Neural progenitor cell (in vitro differentiated cells): ENCODE data around the gene CALY. TPM values are rescaled to one million over a fixed set of nuclear protein-coding genes. Genes with fewer than 3 reads are reported as not detected.
"Not testable (repeated sequence)": the region's sequence is repeated elsewhere in the genome, so short reads cannot be mapped to it uniquely, and the experiment has no call there.

Source experiments
- DNase-seq: peaks from one replicate; pipeline ENCODE4 v3.0.0-alpha.2; 2016; ENCODE audit warnings: low spot score
- H2AFZ ChIP-seq: fragments of 200-600 bp; sonication (generic); replicated peaks from 2 replicates; pipeline ENCODE4 v1.6.1; 2016; ENCODE audit warnings: antibody characterized with exemption
- H3F3A ChIP-seq: fragments of 200-600 bp; sonication (generic); 2 replicates; pipeline ENCODE4 v1.6.1; 2016; ENCODE audit warnings: antibody characterized with exemption, low read depth
- H3K27ac ChIP-seq: fragments of 200-600 bp; sonication (generic); 2 replicates; pipeline ENCODE4 v1.5.1; 2016; ENCODE audit warnings: mild to moderate bottlenecking
- H3K27me3 ChIP-seq: fragments of 200-600 bp; sonication (generic); 2 replicates; pipeline ENCODE4 v1.6.1; 2016; ENCODE audit warnings: mild to moderate bottlenecking, moderate library complexity
- H3K36me3 ChIP-seq: fragments of 200-600 bp; sonication (generic); 2 replicates; pipeline ENCODE4 v1.5.1; 2016
- H3K4me1 ChIP-seq: fragments of 200-600 bp; sonication (generic); 2 replicates; pipeline ENCODE4 v1.6.1; 2016; ENCODE audit warnings: mixed run types
- H3K4me2 ChIP-seq: fragments of 200-600 bp; sonication (generic); 2 replicates; pipeline ENCODE4 v1.6.1; 2016
- H3K4me3 ChIP-seq: fragments of 200-600 bp; sonication (generic); 2 replicates; pipeline ENCODE4 v1.5.1; 2016
- H3K79me2 ChIP-seq: fragments of 200-600 bp; sonication (generic); 2 replicates; pipeline ENCODE4 v1.6.1; 2016; ENCODE audit warnings: low read depth
- H3K9ac ChIP-seq: fragments of 200-600 bp; sonication (generic); 2 replicates; pipeline ENCODE4 v1.6.1; 2016
- H3K9me3 ChIP-seq: fragments of 200-600 bp; sonication (generic); 2 replicates; pipeline ENCODE4 v1.5.1; 2016; ENCODE audit warnings: low read depth
- H4K20me1 ChIP-seq: fragments of 200-600 bp; sonication (generic); 2 replicates; pipeline ENCODE4 v1.6.1; 2016; ENCODE audit warnings: low read depth
- H3K27ac Mint-ChIP-seq: 3 replicates; pipeline ENCODE4 v1.8.0; 2021; ENCODE audit warnings: mixed read lengths
- H3K27me3 Mint-ChIP-seq: 2 replicates; pipeline ENCODE4 v1.8.0; 2022; ENCODE audit warnings: low read depth, mild to moderate bottlenecking, inconsistent platforms, moderate library complexity, mixed read lengths; ENCODE audit not compliant: insufficient read depth
- H3K36me3 Mint-ChIP-seq: 3 replicates; pipeline ENCODE4 v1.8.0; 2021; ENCODE audit warnings: mixed read lengths
- H3K4me1 Mint-ChIP-seq: 3 replicates; pipeline ENCODE4 v1.8.0; 2021; ENCODE audit warnings: mixed read lengths
- H3K4me3 Mint-ChIP-seq: 3 replicates; pipeline ENCODE4 v1.8.0; 2021; ENCODE audit warnings: mild to moderate bottlenecking, moderate library complexity, mixed read lengths
- H3K9me3 Mint-ChIP-seq: 3 replicates; pipeline ENCODE4 v1.8.0; 2020; ENCODE audit warnings: mixed read lengths
- CTCF ChIP-seq: fragments of 200-600 bp; sonication (generic); IDR thresholded peaks from 2 replicates; pipeline ENCODE4 v1.5.1; 2017; ENCODE audit warnings: antibody characterized with exemption, mild to moderate bottlenecking
- EZH2 ChIP-seq: fragments of 200-600 bp; sonication (generic); IDR thresholded peaks from 2 replicates; pipeline ENCODE4 v1.6.1; 2017; ENCODE audit warnings: antibody characterized with exemption, mild to moderate bottlenecking, moderate library complexity
- EZH2phosphoT487 ChIP-seq: fragments of 200-600 bp; sonication (generic); IDR thresholded peaks from 2 replicates; pipeline ENCODE4 v1.6.1; 2017; ENCODE audit warnings: antibody characterized with exemption
- total RNA-seq: library from RNA; depleted of rRNA; stranded (reverse); fragments of >200 nt; gene quantifications from 2 replicates; pipeline ENCODE4 v1.2.3, GENCODE V29; 2015; ENCODE audit warnings: low replicate concordance

Gene CALY
- total RNA-seq, 1 donor from 2014 or later: not detected

GRCh38 chr10:133377025-133377817, 40.5 kb upstream of the CALY start:
- Histone ChIP-seq H3K36me3 (no peaks in the 10 kb centered on the region), H3K27ac (no peak overlapping the region), H3K4me3 (no peak overlapping the region), H3K9me3 (no peaks in the 10 kb centered on the region), H3F3A (peaks cover 21% of the 10 kb centered on the region), H4K20me1 (peaks cover 9% of the 10 kb centered on the region), H3K9ac (no peak overlapping the region), H3K79me2 (peaks cover 5% of the 10 kb centered on the region), H3K27me3 (peaks cover 63% of the 10 kb centered on the region), H3K4me2 (peak overlapping the region; percentile 98), H3K4me1 (peaks cover 11% of the 10 kb centered on the region), H2AFZ (no peak overlapping the region)
- H3K27ac Mint-ChIP-seq: no peak overlapping the region
- peaks cover 12% of the 10 kb centered on the region for H3K27me3 Mint-ChIP-seq
- peaks cover 17% of the 10 kb centered on the region for H3K4me1 Mint-ChIP-seq
- no peak for TF ChIP-seq EZH2phosphoT487
- no peak for TF ChIP-seq CTCF
- TF ChIP-seq EZH2: no peak
- peak overlapping the region; percentile 87 for H3K4me3 Mint-ChIP-seq
- no peak for DNase-seq
- H3K9me3 Mint-ChIP-seq: no peaks in the 10 kb centered on the region
- H3K36me3 Mint-ChIP-seq: no peaks in the 10 kb centered on the region

GRCh38 chr10:133376183-133376582, 39.5 kb upstream of the CALY start:
- Histone ChIP-seq H4K20me1 (peaks cover 15% of the 10 kb centered on the region), H3F3A (peaks cover 21% of the 10 kb centered on the region), H3K4me1 (peaks cover 11% of the 10 kb centered on the region), H3K27me3 (peaks cover 63% of the 10 kb centered on the region), H3K79me2 (peaks cover 15% of the 10 kb centered on the region)
- H3K9ac ChIP-seq, H3K4me3 ChIP-seq, H3K4me2 ChIP-seq, DNase-seq, H3K36me3 Mint-ChIP-seq, H3K27ac ChIP-seq, H2AFZ ChIP-seq, H3K36me3 ChIP-seq, H3K27ac Mint-ChIP-seq, H3K9me3 Mint-ChIP-seq, H3K9me3 ChIP-seq: not testable (repeated sequence)
- peak overlapping the region; percentile 77 for H3K4me3 Mint-ChIP-seq
- H3K4me1 Mint-ChIP-seq: peaks cover 17% of the 10 kb centered on the region
- H3K27me3 Mint-ChIP-seq: peaks cover 12% of the 10 kb centered on the region

GRCh38 chr10:133375357-133376115, 38.8 kb upstream of the CALY start:
- Histone ChIP-seq H3K4me3 (no peak overlapping the region), H3K79me2 (peaks cover 16% of the 10 kb centered on the region), H3K9ac (no peak overlapping the region), H3K27ac (no peak overlapping the region), H4K20me1 (peaks cover 14% of the 10 kb centered on the region), H3K4me2 (no peak overlapping the region), H3K9me3 (no peaks in the 10 kb centered on the region), H3K4me1 (peaks cover 11% of the 10 kb centered on the region), H3F3A (peaks cover 21% of the 10 kb centered on the region), H3K36me3 (no peaks in the 10 kb centered on the region), H2AFZ (no peak overlapping the region), H3K27me3 (peaks cover 63% of the 10 kb centered on the region)
- TF ChIP-seq CTCF (no peak), EZH2phosphoT487 (no peak), EZH2 (no peak)
- H3K27me3 Mint-ChIP-seq: peaks cover 12% of the 10 kb centered on the region
- H3K4me3 Mint-ChIP-seq: peak overlapping the region; percentile 56
- no peaks in the 10 kb centered on the region for H3K9me3 Mint-ChIP-seq
- H3K4me1 Mint-ChIP-seq: peaks cover 17% of the 10 kb centered on the region
- DNase-seq: no peak
- no peak overlapping the region for H3K27ac Mint-ChIP-seq
- H3K36me3 Mint-ChIP-seq: peaks cover under 1% of the 10 kb centered on the region
